Activated naive CD8-positive, alpha-beta T cell treated with anti-CD3 and anti-CD28 coated beads, Interleukin-2, amount 50 U/mL, for 16 hours (primary cell): ENCODE results near the gene TIMMDC1.

Experiments
- DNase-seq: peaks from one replicate; pipeline ENCODE4 v3.0.0-alpha.2; 2020; ENCODE audit warnings: low read depth, low spot score

Gene TIMMDC1, protein sequence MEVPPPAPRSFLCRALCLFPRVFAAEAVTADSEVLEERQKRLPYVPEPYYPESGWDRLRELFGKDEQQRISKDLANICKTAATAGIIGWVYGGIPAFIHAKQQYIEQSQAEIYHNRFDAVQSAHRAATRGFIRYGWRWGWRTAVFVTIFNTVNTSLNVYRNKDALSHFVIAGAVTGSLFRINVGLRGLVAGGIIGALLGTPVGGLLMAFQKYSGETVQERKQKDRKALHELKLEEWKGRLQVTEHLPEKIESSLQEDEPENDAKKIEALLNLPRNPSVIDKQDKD

DNA sequence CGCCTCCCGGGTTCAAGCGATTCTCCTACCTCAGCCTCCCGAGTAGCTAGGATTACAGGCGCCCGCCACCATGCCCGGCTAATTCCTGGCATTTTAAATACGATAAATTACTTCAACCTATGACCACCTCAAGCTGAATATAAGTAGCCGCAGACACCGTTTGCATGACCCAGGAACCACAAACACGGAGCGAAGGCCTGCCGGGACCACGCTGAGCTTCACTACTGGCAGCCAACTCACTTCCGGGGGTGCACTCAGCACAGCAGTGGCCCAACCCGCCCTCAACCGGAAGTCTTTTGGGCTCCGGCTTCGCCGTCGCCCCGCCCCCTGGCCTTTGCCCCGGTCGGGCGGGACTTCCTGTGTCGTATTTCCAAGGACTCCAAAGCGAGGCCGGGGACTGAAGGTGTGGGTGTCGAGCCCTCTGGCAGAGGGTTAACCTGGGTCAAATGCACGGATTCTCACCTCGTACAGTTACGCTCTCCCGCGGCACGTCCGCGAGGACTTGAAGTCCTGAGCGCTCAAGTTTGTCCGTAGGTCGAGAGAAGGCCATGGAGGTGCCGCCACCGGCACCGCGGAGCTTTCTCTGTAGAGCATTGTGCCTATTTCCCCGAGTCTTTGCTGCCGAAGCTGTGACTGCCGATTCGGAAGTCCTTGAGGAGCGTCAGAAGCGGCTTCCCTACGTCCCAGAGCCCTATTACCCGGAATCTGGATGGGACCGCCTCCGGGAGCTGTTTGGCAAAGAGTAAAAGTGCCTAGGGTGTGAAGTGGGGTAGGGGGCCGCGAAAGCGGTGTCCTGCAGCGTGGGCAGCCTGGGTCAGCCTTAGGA, at the start of gene TIMMDC1:
TIMMDC1 (plus strand) TSS at position 362 of the 826 bp plus-strand sequence; CDS start at position 549, 187 bp downstream.
- DNase-seq = peak; percentile 94

DNA sequence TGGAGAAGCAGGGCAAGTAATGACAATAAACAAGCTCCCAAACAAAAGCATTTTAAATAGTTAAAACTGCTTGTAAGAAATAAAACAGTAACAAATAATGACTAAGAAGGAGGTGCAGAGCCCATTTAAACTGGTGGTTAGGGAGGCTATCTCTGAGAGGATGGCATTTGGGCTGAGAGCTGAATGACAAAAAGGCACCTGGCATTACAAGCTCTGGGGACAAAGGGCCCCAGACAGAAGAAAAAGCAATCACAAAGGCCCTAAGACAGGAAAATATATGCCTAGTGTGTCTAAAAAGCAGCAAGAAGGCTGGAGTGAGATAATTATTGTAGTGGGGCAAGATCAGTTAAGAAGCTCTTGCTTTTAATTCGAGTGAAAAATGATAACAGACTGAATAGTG, 44.5 kb upstream of the TIMMDC1 start:
- DNase-seq = no peak

DNA sequence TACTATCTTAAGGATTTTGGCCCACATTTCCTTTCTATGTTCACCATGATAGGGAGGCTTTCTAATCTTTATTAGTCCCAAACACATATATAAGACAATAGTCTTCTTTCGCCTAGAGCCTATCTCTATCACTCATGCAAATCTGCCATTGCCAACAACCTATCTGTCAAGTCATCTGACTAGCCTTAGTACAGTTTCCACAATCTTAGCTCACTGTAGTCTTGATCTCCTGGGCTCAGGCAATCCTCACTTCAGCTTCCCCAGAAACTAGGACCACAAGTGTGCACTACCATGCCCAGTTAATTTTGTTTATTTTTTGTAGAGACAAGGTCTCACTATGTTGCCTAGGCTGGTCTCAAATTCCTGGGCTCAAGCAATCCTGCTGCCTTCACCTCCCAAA, 41.9 kb upstream of the TIMMDC1 start:
- DNase-seq = no peak

DNA sequence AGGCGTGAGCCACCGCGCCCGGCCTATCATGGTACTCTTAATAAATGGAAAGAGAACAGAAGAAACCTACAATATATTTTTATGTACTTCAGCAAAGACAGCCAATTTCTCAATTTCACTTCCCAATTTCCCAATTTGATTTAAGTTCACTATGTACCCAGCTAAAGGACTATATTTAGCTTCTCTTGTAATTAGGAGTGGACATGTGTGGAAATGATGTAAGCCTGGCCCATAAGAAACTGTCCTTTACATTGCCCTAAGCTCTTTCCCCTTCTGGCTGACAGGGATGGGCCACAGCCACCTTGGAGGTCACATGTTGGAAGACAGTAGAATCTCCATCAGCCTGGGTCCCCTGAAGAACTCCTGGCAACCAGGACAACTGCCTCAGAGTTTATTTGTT, 41.1 kb upstream of the TIMMDC1 start:
- no peak for DNase-seq

DNA sequence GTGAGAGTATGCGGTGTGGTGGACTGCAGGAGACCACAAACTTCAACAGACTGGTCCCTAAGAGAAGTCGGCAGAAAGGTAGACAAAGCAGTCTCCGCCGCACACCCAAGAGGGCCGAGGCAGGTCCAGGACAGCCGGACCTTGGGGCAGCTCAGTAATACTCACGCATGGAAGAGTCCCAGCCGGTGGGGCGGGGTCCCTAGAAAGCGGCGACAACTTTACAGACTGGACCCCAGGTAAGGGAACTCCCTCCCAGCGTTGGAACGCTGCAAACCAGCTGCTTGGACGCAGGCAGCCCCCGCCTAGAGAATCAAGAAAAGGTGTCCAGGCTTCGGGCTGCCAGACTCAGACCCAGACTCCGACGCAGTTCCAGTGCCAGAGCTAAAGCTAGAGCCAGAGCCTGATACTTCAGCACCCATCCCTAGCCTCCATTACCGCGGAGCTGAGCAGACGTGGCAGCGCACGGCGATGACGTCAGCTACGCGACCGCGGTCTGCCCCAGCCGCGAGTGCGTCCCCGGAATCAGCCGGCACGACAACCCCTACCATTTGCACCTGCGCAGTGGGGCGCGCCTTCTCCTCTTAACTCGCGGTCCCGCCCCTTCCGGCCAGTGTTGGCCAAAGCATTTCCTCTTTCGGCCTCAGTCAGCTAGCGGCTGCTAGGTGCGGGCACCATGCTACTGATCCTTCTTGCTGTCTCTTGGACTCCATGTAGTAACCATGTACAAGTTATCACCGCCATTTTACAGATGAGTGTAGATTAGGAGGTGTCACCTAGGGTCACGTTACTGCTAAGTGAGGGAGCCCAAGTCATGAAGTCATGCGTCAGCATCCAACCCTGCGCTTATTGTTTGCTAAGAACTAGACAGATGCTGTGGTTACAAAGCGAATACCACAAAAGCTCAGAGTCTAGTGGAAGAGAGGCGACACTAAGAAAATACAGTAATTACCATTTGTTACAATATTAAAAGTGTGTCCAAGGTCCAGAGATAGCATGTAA, 34.9 kb upstream of the TIMMDC1 start, which contains the start of gene TMEM39A:
TMEM39A (minus strand) TSS at position 445 of the 999 bp plus-strand sequence. CDS start 1,541 bp downstream, outside the sequence.
- peak; percentile 94 for DNase-seq

DNA sequence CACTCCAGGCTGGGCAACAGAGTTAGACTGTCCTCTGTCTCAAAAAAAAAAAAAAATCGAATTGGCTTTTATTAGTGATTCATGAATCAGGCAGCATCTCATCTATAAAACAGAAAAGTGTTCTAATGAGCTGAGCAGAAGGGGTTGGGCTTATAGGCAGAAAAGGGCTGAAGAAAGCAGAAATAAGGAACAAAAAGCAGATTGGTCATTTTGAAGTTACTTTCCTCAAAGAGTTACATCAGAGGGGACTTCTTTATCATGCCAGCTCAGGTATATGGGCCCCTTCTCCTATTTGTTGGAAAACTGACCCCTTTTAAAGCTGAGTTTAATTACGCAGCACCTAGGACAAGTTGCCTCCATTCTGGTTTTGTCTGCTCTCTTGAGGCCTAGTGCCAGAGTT, 30.3 kb upstream of the TIMMDC1 start:
- no peak for DNase-seq

DNA sequence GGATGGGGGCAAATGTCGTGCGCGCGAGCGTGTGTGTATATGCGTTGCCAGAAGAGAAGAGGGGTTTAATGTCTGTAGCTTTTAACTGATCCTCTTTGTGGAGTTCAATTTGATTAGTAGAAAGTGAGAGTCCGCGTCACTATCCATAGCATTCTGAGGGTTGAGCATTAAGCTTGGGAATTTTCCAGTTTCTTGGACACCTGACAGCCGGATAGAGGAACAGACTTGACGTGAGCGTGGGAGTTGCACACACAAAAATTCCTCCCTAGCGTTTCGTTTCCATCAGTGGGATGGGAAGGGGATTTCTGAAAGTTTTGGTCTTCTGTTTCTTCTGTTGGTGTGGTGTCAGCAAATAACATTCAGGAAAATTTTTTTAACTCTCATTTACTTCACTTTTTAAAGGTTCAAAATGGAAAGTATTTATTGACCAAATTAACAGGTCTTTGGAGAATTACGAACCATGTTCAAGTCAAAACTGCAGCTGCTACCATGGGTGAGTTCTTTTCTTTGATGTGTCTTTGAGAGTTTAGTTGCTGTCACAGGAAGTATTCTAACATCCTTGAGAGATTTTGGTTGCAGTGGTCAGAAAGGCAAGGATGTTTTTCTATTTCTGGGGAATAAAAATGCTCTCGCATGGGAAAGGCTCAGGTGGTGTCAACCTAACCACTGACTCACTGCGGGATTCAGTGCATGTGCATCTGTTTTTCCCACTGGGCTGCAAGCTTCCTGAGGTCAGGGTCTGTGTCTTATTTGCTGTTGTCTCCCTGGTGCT, 28.7 kb upstream of the TIMMDC1 start:
- DNase-seq = no peak

DNA sequence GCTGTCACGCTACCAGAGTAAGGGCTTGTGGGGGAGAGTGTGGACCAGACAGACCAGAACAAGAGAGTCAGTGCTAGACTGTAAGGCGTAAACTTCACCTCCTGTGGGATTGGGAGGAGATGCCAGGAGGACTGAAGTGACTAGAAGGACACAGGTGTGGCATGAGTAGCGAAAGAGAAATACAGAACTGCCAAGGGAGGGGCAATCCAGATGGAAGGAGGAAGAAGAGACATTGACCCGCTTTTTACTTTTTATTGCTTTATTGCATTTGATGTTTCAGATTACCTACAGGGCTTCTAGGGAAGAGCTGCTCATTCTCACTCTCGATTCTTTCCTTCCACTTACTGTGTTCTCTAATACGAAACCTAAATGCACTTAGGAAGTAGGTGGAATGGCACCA, 27.5 kb upstream of the TIMMDC1 start:
- DNase-seq = no peak

DNA sequence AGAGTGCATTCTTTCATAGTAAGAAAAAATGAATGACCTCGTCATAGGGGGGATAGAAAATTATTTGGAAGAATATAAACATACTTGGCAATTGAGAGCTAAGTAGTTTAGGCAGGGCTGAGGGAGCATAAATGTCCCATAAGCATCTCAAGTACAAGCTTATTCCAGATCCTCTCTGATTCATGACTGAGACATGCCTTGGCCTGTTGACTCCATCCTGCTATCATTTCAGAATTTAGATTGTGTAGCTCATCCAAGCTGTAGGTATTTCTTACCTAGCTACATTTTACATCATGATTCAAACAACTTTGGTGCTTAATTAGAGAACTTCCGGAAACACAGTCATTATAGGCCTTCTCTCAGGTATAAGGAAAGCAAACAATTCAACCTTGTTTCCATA, 17.3 kb upstream of the TIMMDC1 start:
- no peak for DNase-seq

DNA sequence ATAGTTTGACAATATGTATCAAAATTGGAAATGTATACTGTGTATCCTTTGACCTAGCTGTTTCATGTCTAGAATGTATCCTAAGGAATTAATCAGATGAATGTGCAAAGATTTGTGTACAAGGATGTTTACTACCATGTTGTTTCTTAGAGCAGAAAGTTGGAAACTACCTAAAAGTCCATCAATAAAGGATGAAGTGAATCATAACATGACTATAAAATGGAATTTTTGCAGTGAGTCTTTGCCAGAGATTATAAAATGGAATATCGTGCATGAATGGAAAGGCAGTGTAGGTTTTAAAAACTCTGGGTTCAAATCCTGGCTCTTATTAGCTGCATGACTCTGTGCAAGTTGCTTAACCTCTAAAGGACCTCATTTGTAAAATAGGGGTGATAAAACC, 15.2 kb upstream of the TIMMDC1 start:
- no peak for DNase-seq

DNA sequence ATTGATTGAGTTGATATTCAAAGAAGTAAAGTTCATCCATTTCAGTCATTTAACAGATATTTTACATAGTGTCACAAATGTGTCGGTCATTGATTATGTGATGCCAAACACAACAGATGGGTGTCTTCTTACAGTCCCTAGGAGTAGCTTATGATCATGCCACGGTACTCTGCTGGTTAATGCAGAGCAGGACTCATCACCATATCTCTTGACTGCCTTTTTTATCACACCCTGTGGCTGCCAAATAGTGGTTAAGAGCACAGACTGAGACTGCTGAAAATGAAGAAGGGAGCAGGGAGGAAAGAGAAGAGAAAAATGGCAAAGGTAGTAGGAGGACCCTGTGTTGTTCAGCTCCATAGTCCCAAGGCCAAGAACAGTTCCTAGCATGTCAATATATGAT, 12.8 kb upstream of the TIMMDC1 start:
- no peak for DNase-seq

DNA sequence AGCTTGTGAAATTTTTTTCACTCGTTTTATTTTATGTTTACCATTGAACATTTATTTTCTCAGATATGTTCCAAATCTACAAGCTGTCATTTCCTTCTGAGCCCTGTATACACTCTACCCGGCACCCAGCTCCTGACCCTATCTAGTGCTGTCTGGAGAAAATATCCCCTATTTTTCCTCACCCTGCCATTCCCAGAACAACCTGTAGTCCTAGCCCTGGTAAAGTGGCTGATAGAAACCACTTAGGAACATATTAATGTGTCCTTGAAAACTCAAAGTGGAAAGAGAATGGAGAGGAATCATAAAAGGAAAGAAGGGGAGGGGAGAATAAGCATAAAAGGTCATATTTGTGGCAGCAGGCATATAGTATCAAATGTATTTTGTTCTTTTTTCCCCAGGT, 8.2 kb upstream of the TIMMDC1 start:
- DNase-seq = no peak

DNA sequence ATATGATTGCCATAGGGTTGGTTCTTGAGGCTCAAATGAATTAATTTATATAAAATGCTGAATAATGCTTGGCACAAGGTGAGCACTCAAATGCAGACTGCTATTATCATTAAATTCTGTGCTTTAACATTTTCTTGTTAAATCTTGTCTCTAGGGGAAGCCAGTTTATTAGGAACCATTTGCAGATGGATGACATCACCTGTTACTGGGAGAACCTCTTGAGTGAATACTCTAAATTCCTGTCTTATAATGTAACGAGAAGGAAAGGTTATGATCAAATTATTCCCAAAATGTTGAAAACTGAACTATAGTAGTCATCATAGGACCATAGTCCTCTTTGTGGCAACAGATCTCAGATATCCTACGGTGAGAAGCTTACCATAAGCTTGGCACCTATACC, 6.2 kb upstream of the TIMMDC1 start:
- no peak for DNase-seq

DNA sequence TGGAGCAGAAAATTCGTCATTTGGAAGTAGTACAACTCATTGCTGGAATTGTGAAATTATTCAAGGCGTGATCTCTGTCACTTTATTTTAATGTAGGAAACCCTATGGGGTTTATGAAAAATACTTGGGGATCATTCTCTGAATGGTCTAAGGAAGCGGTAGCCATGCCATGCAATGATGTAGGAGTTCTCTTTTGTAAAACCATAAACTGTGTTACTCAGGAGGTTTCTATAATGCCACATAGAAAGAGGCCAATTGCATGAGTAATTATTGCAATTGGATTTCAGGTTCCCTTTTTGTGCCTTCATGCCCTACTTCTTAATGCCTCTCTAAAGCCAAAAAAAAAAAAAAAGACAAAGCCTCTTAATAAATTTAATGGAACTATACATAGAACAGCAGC, 5.5 kb upstream of the TIMMDC1 start:
- no peak for DNase-seq

DNA sequence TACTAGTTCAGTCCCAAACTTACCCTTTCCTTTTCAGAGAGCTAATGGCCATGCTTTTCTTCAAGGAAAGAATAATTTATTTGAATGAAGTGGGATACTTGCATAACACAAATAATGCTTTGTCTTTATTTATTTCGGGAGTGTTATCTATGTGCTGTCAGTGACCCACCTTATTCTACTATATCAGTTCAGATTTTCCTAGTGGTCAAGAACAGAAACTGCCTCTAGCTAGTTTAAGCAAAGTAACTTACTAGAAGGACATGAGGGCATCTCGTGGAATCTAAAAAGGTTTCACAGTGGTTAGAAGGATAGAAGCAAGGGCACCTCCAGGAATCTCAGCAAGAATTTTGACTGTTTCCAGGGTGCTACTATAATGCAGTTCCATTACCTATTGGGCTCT, 3.8 kb upstream of the TIMMDC1 start:
- DNase-seq = no peak

DNA sequence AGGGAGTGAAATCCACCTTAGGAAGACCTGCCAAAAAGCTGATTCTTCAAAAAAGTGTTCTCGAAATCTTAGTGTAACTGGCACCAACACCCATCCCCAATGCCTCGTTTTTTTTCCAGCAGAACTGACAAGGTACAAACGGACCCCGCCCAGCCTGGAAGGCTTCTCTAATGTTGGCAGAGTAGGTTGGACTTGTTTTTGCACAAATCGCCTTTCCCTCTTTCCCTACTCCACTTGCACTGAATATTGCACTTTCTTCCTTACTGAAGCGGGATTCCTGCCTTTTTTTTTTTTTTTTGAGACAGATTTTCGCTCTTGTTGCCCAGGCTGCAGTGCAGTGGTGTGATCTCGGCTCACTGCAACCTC, 544 bp upstream of the TIMMDC1 start:
- no peak for DNase-seq

DNA sequence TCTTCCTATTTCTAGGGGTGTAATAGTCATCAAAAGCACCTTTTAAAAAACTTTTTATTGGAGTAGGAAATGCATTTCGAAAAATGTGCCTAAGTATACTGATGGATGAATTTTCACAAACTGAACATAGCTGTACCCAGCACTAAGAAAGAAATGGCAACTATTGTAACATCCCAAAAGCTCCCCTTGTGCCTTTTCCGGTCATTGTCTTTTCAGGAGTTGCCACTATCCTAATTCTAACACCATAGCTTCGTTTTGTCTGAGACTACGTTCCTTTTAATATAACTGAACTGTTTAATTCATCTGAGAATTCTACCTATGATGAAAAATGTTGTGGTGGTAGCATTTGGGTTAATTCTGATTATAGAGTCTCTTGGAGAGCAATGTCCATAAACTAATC, 1.9 kb downstream of the TIMMDC1 start:
- DNase-seq = no peak

DNA sequence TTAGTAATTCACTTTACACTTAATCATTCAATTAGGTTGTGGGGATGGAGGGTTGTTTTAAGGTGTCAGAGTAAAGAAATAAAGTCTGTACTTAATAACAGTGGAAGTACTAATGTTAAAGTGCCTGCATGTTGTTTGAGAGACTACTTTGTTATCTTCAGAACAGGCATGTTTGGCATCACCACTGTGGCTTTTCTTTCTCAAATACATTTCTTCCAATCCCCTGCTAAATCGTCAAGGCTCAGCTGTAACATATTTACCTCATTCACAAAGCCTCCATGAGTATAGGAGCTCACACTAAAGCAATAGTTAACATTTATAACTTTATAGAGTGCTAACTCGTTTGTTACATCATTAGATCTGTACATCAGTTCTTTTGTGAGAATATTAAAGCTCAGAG, 2.6 kb downstream of the TIMMDC1 start:
- DNase-seq = no peak

DNA sequence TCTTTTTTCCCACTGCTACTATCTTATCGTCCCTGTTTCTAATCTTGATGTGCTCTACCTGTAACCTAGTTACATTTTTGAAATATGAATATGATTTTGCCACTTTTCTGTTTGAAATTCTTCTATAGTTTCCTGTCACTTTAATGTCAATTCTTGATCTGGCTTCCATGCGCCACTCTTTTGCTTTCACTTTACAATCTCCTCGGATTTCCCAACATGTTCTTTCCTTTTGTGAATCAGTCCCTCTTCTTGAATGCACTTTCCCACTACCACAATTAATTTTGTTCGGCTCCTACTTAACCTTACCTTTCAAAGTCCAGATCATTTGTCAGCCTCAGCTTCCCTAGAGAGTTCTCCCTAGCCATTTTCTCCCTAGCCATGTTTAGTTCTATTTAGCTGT, 8.3 kb downstream of the TIMMDC1 start:
- no peak for DNase-seq

DNA sequence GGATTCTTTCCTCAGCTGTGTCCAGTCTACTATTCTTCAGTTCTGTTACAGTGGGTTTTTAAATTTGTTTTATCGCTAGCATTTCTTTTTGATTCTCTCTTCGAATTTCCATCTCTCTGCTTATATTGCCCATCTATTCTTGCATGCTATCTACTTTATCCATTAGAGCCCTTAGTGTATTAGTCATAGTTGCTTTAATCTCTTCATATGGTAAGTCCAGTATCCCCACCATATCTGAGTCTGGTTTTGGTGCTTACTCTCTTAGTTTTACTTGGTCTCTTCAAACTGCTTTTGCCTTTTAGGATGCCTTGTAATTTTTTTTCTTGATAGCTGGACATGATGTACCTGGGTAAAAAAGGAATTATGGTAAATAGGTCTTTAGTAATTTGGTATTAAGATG, 9.1 kb downstream of the TIMMDC1 start:
- DNase-seq = no peak

DNA sequence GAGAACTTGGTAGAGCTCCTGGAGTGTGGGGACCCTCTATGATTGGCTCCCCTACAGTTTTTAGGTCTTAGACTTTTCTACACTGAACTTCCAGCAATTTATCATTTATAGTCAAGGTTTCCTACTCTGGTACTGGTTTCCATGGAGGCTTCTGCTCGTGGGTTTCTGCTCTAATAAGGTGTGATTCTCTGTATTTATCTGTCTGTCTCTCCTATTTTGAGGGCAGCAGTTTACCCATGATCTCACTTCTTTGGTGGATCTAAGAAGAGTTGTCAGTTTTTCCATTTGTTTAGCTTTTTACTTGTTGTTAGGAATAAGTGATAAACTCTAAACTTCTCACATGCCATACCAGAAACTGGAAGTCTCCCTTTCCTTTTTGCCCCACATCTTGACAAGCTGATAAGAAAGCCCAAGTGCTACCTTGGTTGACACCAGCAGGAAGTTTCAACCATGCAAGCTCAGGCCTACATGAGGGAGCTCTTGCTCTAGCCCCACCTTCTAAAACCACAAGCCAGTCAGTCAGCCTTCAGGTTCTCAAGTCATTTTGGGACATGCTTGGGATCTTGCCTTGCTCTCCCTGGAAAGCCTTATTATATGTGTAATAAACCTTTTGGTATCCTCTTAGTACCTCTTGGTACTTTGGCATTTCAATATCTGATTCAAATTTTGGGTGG, 10.0 kb downstream of the TIMMDC1 start:
- DNase-seq = no peak
